H1 (cell line): ENCODE data around the gene DNAH1. TPM values are rescaled to one million over a fixed set of nuclear protein-coding genes. Genes with fewer than 3 reads are reported as not detected.

Experiments
- CTCF ChIA-PET: fragments of 300-600 bp; sonication (Branson Sonifier 250); formaldehyde crosslinking; loops from one replicate; lab custom pipeline; 2021; ENCODE audit not compliant: partially characterized antibody; lab: Charles Lee
- POLR2A ChIA-PET: fragments of 300-600 bp; sonication (Branson Sonifier 250); formaldehyde crosslinking; loops from one replicate; lab custom pipeline; 2021; ENCODE audit warnings: inconsistent platforms; ENCODE audit not compliant: partially characterized antibody; lab: Charles Lee
- DNase-seq, 2 experiments: peaks; one replicate each; pipeline versions ENCODE4 v3.0.0 to v3.0.0-alpha.2; 2010 to 2022; ENCODE audit warnings: low spot score in 2 of 2, low read depth in 1 of 2, mixed read lengths in 1 of 2
- FAIRE-seq: peaks from 2 replicates; lab custom pipeline; 2011; peaks lifted over from hg19 to GRCh38; lab: Jason Lieb, UNC
- H2AFZ ChIP-seq: 2 replicates; pipeline ENCODE4 v1.8.1; 2012; ENCODE audit warnings: low read length, inconsistent platforms
- H2AK5ac ChIP-seq: 2 replicates; pipeline ENCODE4 v1.6.1; 2013; ENCODE audit warnings: low read depth, low read length
- H2BK120ac ChIP-seq: replicated peaks from 2 replicates; pipeline ENCODE3; 2013; ENCODE audit warnings: low read depth, low read length, inconsistent platforms
- H2BK12ac ChIP-seq: 2 replicates; pipeline ENCODE4 v1.6.1; 2013; ENCODE audit warnings: low read depth, low read length
- H2BK15ac ChIP-seq: 2 replicates; pipeline ENCODE4 v1.6.1; 2013; ENCODE audit warnings: low read length
- H2BK20ac ChIP-seq: 2 replicates; pipeline ENCODE4 v1.6.1; 2013; ENCODE audit warnings: low read length
- H2BK5ac ChIP-seq: 2 replicates; pipeline ENCODE4 v1.6.1; 2013; ENCODE audit warnings: low read depth, low read length
- H3K14ac ChIP-seq: 2 replicates; pipeline ENCODE4 v1.6.1; 2013; ENCODE audit warnings: inconsistent platforms; ENCODE audit not compliant: insufficient read length
- H3K18ac ChIP-seq: 2 replicates; pipeline ENCODE4 v1.6.1; 2013; ENCODE audit warnings: low read length; ENCODE audit errors: extremely low read depth
- H3K23ac ChIP-seq: 2 replicates; pipeline ENCODE4 v1.6.1; 2013; ENCODE audit warnings: inconsistent platforms; ENCODE audit not compliant: insufficient read length
- H3K23me2 ChIP-seq: 2 replicates; pipeline ENCODE4 v1.6.1; 2013; ENCODE audit warnings: low read depth, low read length
- H3K27ac ChIP-seq: 2 replicates; pipeline ENCODE4 v1.6.1; 2011; ENCODE audit warnings: low read depth, low read length, inconsistent platforms
- H3K27me3 ChIP-seq, 4 experiments: replicated peaks in 1 of 4; 1 replicate in 1 of 4; 2 replicates in 3 of 4; pipeline versions ENCODE4 v1.6.1 to v1.8.1; 2011 to 2013; ENCODE audit warnings: low read length in 3 of 4, mild to moderate bottlenecking in 3 of 4, inconsistent platforms in 2 of 4, mixed read lengths in 2 of 4, moderate library complexity in 1 of 4; ENCODE audit not compliant: control insufficient read depth in 3 of 4, insufficient read depth in 3 of 4; ENCODE audit errors: extremely low read depth in 1 of 4
- H3K36me3 ChIP-seq, 4 experiments: 2 replicates each; pipeline versions ENCODE4 v1.6.1 to v1.8.1; 2011 to 2013; ENCODE audit warnings: mild to moderate bottlenecking in 4 of 4, low read length in 3 of 4, moderate library complexity in 2 of 4, control low read depth in 1 of 4, inconsistent platforms in 1 of 4; ENCODE audit not compliant: insufficient read depth in 4 of 4, control insufficient read depth in 2 of 4
- H3K4ac ChIP-seq: replicated peaks from 2 replicates; pipeline ENCODE3; 2013; ENCODE audit warnings: low read length, low read depth, mixed read lengths, inconsistent platforms; ENCODE audit not compliant: insufficient read length
- H3K4me1 ChIP-seq, 4 experiments: replicated peaks in 1 of 4; 1 replicate in 1 of 4; 2 replicates in 3 of 4; pipeline versions ENCODE4 v1.6.1 to v1.8.1; 2011 to 2013; ENCODE audit warnings: low read length in 3 of 4, inconsistent platforms in 2 of 4, mixed read lengths in 1 of 4; ENCODE audit not compliant: insufficient read depth in 4 of 4, control insufficient read depth in 3 of 4
- H3K4me2 ChIP-seq, 2 experiments: 2 replicates each; pipeline versions ENCODE4 v1.6.1 to v1.8.1; 2011 to 2013; ENCODE audit warnings: low read depth in 2 of 2, low read length in 2 of 2, control low read depth in 1 of 2, inconsistent platforms in 1 of 2, mild to moderate bottlenecking in 1 of 2; ENCODE audit not compliant: insufficient read depth in 1 of 2
- H3K4me3 ChIP-seq, 4 experiments: fragments of 200-600, 300-600 bp in 1 of 4; sonication (generic), shearing (Covaris generic), sonication (Bioruptor Twin) in 1 of 4; 2 replicates each; pipeline versions ENCODE4 v1.5.1 to v1.8.1; 2011 to 2016; ENCODE audit warnings: low read length in 4 of 4, low read depth in 3 of 4, control low read depth in 2 of 4, inconsistent platforms in 2 of 4, mild to moderate bottlenecking in 2 of 4, mixed read lengths in 1 of 4, moderate library complexity in 1 of 4; ENCODE audit not compliant: insufficient read depth in 2 of 4; ENCODE audit errors: extremely low read depth in 1 of 4
- H3K56ac ChIP-seq: replicated peaks from 2 replicates; pipeline ENCODE3; 2013; ENCODE audit warnings: low read depth, mild to moderate bottlenecking, mixed read lengths, low read length, inconsistent platforms; ENCODE audit not compliant: insufficient read length
- H3K79me1 ChIP-seq: 2 replicates; pipeline ENCODE4 v1.6.1; 2013; ENCODE audit warnings: low read depth, low read length, control low read depth
- H3K79me2 ChIP-seq, 2 experiments: 2 replicates each; pipeline versions ENCODE4 v1.6.1 to v1.8.1; 2012 to 2013; ENCODE audit warnings: low read length in 2 of 2, mild to moderate bottlenecking in 2 of 2, inconsistent platforms in 1 of 2; ENCODE audit not compliant: insufficient read depth in 2 of 2, control insufficient read depth in 1 of 2
- H3K9ac ChIP-seq, 4 experiments: replicated peaks in 1 of 4; 1 replicate in 1 of 4; 2 replicates in 3 of 4; pipeline versions ENCODE4 v1.6.1 to v1.8.1; 2011 to 2013; ENCODE audit warnings: low read depth in 3 of 4, low read length in 3 of 4, control low read depth in 2 of 4, mild to moderate bottlenecking in 2 of 4, moderate library complexity in 2 of 4, inconsistent platforms in 1 of 4; ENCODE audit errors: extremely low read depth in 1 of 4
- H3K9me3 ChIP-seq, 2 experiments: 2 replicates each; pipeline versions ENCODE4 v1.6.1 to v1.8.1; 2012 to 2013; ENCODE audit warnings: mild to moderate bottlenecking in 2 of 2, moderate library complexity in 2 of 2, control low read depth in 1 of 2, inconsistent platforms in 1 of 2, low read depth in 1 of 2, low read length in 1 of 2, mixed read lengths in 1 of 2; ENCODE audit not compliant: insufficient read depth in 2 of 2
- H4K20me1 ChIP-seq, 2 experiments: replicated peaks in 1 of 2; 2 replicates each; pipeline versions ENCODE3 to v1.8.1; 2011 to 2013; ENCODE audit warnings: inconsistent platforms in 2 of 2, low read length in 2 of 2, mild to moderate bottlenecking in 1 of 2; ENCODE audit not compliant: insufficient read depth in 2 of 2, control insufficient read depth in 1 of 2
- H4K5ac ChIP-seq: 2 replicates; pipeline ENCODE4 v1.6.1; 2013; ENCODE audit warnings: low read length, low read depth, mixed read lengths, inconsistent platforms; ENCODE audit not compliant: insufficient read length
- H4K8ac ChIP-seq: 2 replicates; pipeline ENCODE4 v1.8.0; 2013; ENCODE audit warnings: mild to moderate bottlenecking, moderate library complexity, low read length, inconsistent platforms; ENCODE audit not compliant: insufficient read depth; ENCODE audit errors: extremely low read depth
- H4K91ac ChIP-seq: replicated peaks from 2 replicates; pipeline ENCODE3; 2013; ENCODE audit warnings: low read length, mixed read lengths, inconsistent platforms; ENCODE audit not compliant: insufficient read length
- ASH2L ChIP-seq: fragments of 200-600, 300-600 bp; sonication (generic); IDR thresholded peaks from one replicate; pipeline ENCODE4 v1.7.1; 2017; ENCODE audit warnings: low read length
- HDAC6 ChIP-seq: IDR thresholded peaks from one replicate; pipeline ENCODE4 v1.7.1; 2012; ENCODE audit warnings: low read depth, mild to moderate bottlenecking, inconsistent platforms, low read length, moderate library complexity
- JUN ChIP-seq: IDR thresholded peaks from 2 replicates; pipeline ENCODE4 v1.6.1; 2011; ENCODE audit warnings: low read depth, mild to moderate bottlenecking, improper control_type of control experiment, low read length
- MAFK ChIP-seq: IDR thresholded peaks from 2 replicates; pipeline ENCODE4 v1.6.1; 2012; ENCODE audit warnings: low read depth, mild to moderate bottlenecking, improper control_type of control experiment, low read length
- POLR2A ChIP-seq, 2 experiments: IDR thresholded peaks; 1 replicate in 1 of 2; 2 replicates in 1 of 2; pipeline ENCODE4 v1.6.1; 2011; ENCODE audit warnings: low read depth in 2 of 2, low read length in 2 of 2, mild to moderate bottlenecking in 2 of 2; ENCODE audit errors: control extremely low read depth in 1 of 2
- RAD21 ChIP-seq, 2 experiments: IDR thresholded peaks in 1 of 2; conservative IDR thresholded peaks in 1 of 2; 2 replicates each; pipeline ENCODE4 v1.6.1; 2011; ENCODE audit warnings: low read depth in 2 of 2, low read length in 2 of 2, improper control_type of control experiment in 1 of 2, inconsistent platforms in 1 of 2, mild to moderate bottlenecking in 1 of 2, moderate library complexity in 1 of 2
- RBBP5 ChIP-seq: IDR thresholded peaks from 2 replicates; pipeline ENCODE4 v1.7.1; 2012; ENCODE audit warnings: low read depth, mild to moderate bottlenecking, inconsistent platforms, low read length, moderate library complexity, borderline replicate concordance
- SP1 ChIP-seq: IDR thresholded peaks from 2 replicates; pipeline ENCODE4 v1.6.1; 2011; ENCODE audit warnings: low read depth, low read length
- TAF1 ChIP-seq: IDR thresholded peaks from 2 replicates; pipeline ENCODE4 v1.6.1; 2011; ENCODE audit warnings: mild to moderate bottlenecking, low read depth, low read length
- TEAD4 ChIP-seq: IDR thresholded peaks from 2 replicates; pipeline ENCODE4 v1.6.1; 2012; ENCODE audit warnings: low read depth, low read length, inconsistent platforms, mixed read lengths
- WGBS, 2 experiments: shearing (Covaris generic) in 1 of 2; methylation state at CpG; one replicate each; pipeline versions ENCODE4 v1.1.6 to v1.1.7; 2013 to 2015; ENCODE audit warnings: low lambda C conversion rate in 2 of 2, mixed read lengths in 2 of 2, inconsistent platforms in 1 of 2, low coverage in 1 of 2, missing lambda C conversion rate in 1 of 2; ENCODE audit not compliant: insufficient replicate concordance in 2 of 2, insufficient coverage in 1 of 2, insufficient read length in 1 of 2; ENCODE audit errors: extremely low coverage in 1 of 2, missing lambda C conversion rate in 1 of 2; 5-methylcytosine and 5-hydroxymethylcytosine counted together
- polyA plus RNA-seq, 7 experiments: library from polyadenylated mRNA; depleted of rRNA in 3 of 7; stranded (reverse) in 5 of 7; unstranded in 2 of 7; fragments of >200 nt in 5 of 7; fragments of 200-250 nt in 2 of 7; gene quantifications; 1 replicate in 5 of 7; 2 replicates in 1 of 7; 4 replicates in 1 of 7; pipeline versions ENCODE4 v1.2.1 to v1.2.3, GENCODE V29; 2011 to 2013; ENCODE audit warnings: missing spikeins in 2 of 7, mixed read lengths in 2 of 7
- total RNA-seq: library from RNA; stranded (reverse); fragmentation: NEBNext Ultra II Directional; extraction: Animal tissue kit (Norgen Biotek cat#: 25700); gene quantifications from 2 replicates; pipeline ENCODE4 v1.2.1, GENCODE V29; 2021

The DNAH1 gene
- total and polyA plus RNA-seq, 2 of the 8 experiments (the other 6 are each of a cell fraction or from before 2014, with no cell fraction given) = 1.0 to 1.5 TPM

DNA sequence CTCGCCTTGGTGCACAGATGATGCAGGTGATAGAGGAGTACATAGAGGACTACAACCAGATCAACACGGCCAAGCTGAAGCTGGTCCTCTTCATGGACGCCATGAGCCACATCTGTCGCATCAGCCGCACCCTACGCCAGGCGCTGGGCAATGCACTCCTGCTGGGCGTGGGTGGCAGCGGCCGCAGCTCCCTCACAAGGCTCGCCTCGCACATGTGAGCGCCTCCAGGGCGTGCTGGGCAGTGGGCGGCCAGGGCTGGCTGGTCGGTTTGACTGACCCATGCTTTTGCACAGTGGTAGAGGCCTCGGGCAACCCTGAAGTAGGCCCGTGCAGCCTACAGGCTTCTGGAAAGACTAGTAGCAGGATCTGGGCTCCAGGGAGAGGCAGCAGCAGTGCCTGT is 65.5 kb downstream of the DNAH1 start:
- Histone ChIP-seq H3K79me2 (no peaks in the 10 kb centered on the region), H3K4me3 (no peak overlapping the region), H3K36me3 (no peaks in the 10 kb centered on the region), H3K4me1 (peaks cover 0 to 3% (median under 1%) of the 10 kb centered on the region in 4 experiments; a peak in 4 of 7 replicates), H3K23ac (no peak overlapping the region), H3K27ac (no peak overlapping the region), H4K20me1 (peaks cover 0 to 5% of the 10 kb centered on the region in 2 experiments), H2AK5ac (no peak overlapping the region), H3K9ac (no peak overlapping the region; a peak in 1 of 7 replicates), H2BK15ac (no peak overlapping the region), H3K18ac (no peak overlapping the region), H3K23me2 (no peaks in the 10 kb centered on the region), H3K9me3 (no peaks in the 10 kb centered on the region), H3K79me1 (no peaks in the 10 kb centered on the region), H2AFZ (no peak overlapping the region), H4K8ac (no peak overlapping the region), H2BK5ac (no peak overlapping the region), H3K56ac (no peak overlapping the region), H3K4ac (no peak overlapping the region), H2BK20ac (no peak overlapping the region), H2BK12ac (no peak overlapping the region), H4K5ac (no peak overlapping the region), H2BK120ac (no peak overlapping the region), H3K14ac (no peak overlapping the region), H3K4me2 (no peak overlapping the region), H3K27me3 (no peaks in the 10 kb centered on the region), H4K91ac (no peak overlapping the region)
- no peak for TF ChIP-seq POLR2A (IDR thresholded peaks at IDR 0.05; ENCODE audit: control extremely low read depth in 1 of 2, low read depth in 2 of 2, low read length in 2 of 2)
- TF ChIP-seq JUN = no peak
- no peak for TF ChIP-seq TEAD4
- TF ChIP-seq RBBP5 = no peak
- TF ChIP-seq TAF1 = no peak
- TF ChIP-seq RAD21 (IDR thresholded peaks at IDR 0.05 in 1 of 2, conservative IDR thresholded peaks at IDR 0.05 in 1 of 2; ENCODE audit: low read depth in 2 of 2, low read length in 2 of 2) = no peak
- no peak for TF ChIP-seq MAFK
- TF ChIP-seq HDAC6 = no peak
- TF ChIP-seq SP1 = no peak
- no peak for TF ChIP-seq ASH2L
- WGBS, 2 experiments = 92% methylated on average over 18 of the region's 18 CpGs; no CpG with 5 or more reads in 1 of the 2 experiments
- CTCF ChIA-PET = interaction anchor here (0.7 to 13.8 kb wide), 9 partner anchors 4 to 160 kb away, joined by 3 to 271 read pairs (median 65); no protein-coding TSS in a partner anchor
- FAIRE-seq = no peak
- POLR2A ChIA-PET = interaction anchor here (1.6 to 1.9 kb wide), 2 partner anchors 103 to 104 kb away, joined by 4 to 5 read pairs; partner anchors contain the start of gene WDR82
- no peak for DNase-seq
